ENCODE results near the gene ZNF280B. TPM values are rescaled to one million over a fixed set of nuclear protein-coding genes. Genes with fewer than 3 reads are reported as not detected.
"Not testable (repeated sequence)": the region's sequence is repeated elsewhere in the genome, so short reads cannot be mapped to it uniquely, and the experiment has no call there.

ZNF280B gene
- polyA plus RNA-seq, 1 of the 3 experiments (the other 2 are of a cell fraction) = 0.82 TPM

GRCh38 chr22:22474733-22475132 is 33.8 kb downstream of the ZNF280B start:
- Histone ChIP-seq H3K4me1 (ENCODE audit: control insufficient read depth in 1 of 2, insufficient read depth in 2 of 2, low read depth in 1 of 2, low read length in 1 of 2) (no peaks in the 10 kb centered on the region), H3K9me3 (no peaks in the 10 kb centered on the region), H3K9me2 (no peaks in the 10 kb centered on the region), H3K4me2 (no peak overlapping the region), H3K36me3 (replicated peaks in 1 of 2; ENCODE audit: control insufficient read depth in 1 of 2, insufficient read depth in 2 of 2, low read length in 1 of 2) (no peaks in the 10 kb centered on the region), H3K9ac (no peak overlapping the region), H4K20me1 (ENCODE audit: insufficient read depth) (no peaks in the 10 kb centered on the region), H3K27me3 (ENCODE audit: insufficient read depth) (no peaks in the 10 kb centered on the region), H3K4me3 (ENCODE audit: low read depth in 2 of 2, low read length in 1 of 2) (no peak overlapping the region), H2AFZ (ENCODE audit: low read depth) (no peak overlapping the region), H3F3A (replicated peaks; ENCODE audit: insufficient read depth) (no peaks in the 10 kb centered on the region), H3K27ac (ENCODE audit: low read depth in 2 of 2, low read length in 1 of 2) (no peak overlapping the region), H3K79me2 (ENCODE audit: insufficient read depth) (no peaks in the 10 kb centered on the region)
- TF ChIP-seq ELF1 (IDR thresholded peaks at IDR 0.05) = no peak
- no peak for TF ChIP-seq NFIC (IDR thresholded peaks at IDR 0.05; ENCODE audit: borderline replicate concordance)
- no peak for TF ChIP-seq RAD21 (IDR thresholded peaks at IDR 0.05; ENCODE audit: low read length)
- no peak for TF ChIP-seq RXRA (IDR thresholded peaks at IDR 0.05; ENCODE audit: borderline replicate concordance, low read depth)
- TF ChIP-seq, protein P1, sequence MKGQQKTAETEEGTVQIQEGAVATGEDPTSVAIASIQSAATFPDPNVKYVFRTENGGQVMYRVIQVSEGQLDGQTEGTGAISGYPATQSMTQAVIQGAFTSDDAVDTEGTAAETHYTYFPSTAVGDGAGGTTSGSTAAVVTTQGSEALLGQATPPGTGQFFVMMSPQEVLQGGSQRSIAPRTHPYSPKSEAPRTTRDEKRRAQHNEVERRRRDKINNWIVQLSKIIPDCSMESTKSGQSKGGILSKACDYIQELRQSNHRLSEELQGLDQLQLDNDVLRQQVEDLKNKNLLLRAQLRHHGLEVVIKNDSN (IDR thresholded peaks at IDR 0.05; ENCODE audit: borderline replicate concordance, low read depth) = no peak
- no peak for TF ChIP-seq JUND (IDR thresholded peaks at IDR 0.05)
- no peak for TF ChIP-seq CHD2 (IDR thresholded peaks at IDR 0.05; ENCODE audit: low read length, partially characterized antibody)
- no peak for TF ChIP-seq FOXJ3 (CRISPR knock-in tag; IDR thresholded peaks at IDR 0.05)
- TF ChIP-seq FOSL2 (IDR thresholded peaks at IDR 0.05; ENCODE audit: borderline replicate concordance, low read depth) = no peak
- TF ChIP-seq PBX3 (IDR thresholded peaks at IDR 0.05) = no peak
- no peak for TF ChIP-seq CTCF (IDR thresholded peaks at IDR 0.05)
- TF ChIP-seq TCF12 (IDR thresholded peaks at IDR 0.05) = no peak
- TF ChIP-seq, protein P2, sequence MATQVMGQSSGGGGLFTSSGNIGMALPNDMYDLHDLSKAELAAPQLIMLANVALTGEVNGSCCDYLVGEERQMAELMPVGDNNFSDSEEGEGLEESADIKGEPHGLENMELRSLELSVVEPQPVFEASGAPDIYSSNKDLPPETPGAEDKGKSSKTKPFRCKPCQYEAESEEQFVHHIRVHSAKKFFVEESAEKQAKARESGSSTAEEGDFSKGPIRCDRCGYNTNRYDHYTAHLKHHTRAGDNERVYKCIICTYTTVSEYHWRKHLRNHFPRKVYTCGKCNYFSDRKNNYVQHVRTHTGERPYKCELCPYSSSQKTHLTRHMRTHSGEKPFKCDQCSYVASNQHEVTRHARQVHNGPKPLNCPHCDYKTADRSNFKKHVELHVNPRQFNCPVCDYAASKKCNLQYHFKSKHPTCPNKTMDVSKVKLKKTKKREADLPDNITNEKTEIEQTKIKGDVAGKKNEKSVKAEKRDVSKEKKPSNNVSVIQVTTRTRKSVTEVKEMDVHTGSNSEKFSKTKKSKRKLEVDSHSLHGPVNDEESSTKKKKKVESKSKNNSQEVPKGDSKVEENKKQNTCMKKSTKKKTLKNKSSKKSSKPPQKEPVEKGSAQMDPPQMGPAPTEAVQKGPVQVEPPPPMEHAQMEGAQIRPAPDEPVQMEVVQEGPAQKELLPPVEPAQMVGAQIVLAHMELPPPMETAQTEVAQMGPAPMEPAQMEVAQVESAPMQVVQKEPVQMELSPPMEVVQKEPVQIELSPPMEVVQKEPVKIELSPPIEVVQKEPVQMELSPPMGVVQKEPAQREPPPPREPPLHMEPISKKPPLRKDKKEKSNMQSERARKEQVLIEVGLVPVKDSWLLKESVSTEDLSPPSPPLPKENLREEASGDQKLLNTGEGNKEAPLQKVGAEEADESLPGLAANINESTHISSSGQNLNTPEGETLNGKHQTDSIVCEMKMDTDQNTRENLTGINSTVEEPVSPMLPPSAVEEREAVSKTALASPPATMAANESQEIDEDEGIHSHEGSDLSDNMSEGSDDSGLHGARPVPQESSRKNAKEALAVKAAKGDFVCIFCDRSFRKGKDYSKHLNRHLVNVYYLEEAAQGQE (IDR thresholded peaks at IDR 0.05; ENCODE audit: low read depth, low read length) = no peak
- TF ChIP-seq TAF1 (IDR thresholded peaks at IDR 0.05; ENCODE audit: borderline replicate concordance, low read depth, low read length) = no peak
- no peak for TF ChIP-seq EZH2phosphoT487 (IDR thresholded peaks at IDR 0.05; ENCODE audit: borderline replicate concordance, low read depth)
- TF ChIP-seq YY1 (IDR thresholded peaks at IDR 0.05; ENCODE audit: low read depth) = no peak
- no peak for TF ChIP-seq MXI1 (IDR thresholded peaks at IDR 0.05; ENCODE audit: low read depth, low read length)
- DNase-seq = no peak
- CTCF ChIA-PET = interaction anchor here (1.4 to 3.9 kb wide), 2 partner anchors 11 to 80 kb away, joined by 3 to 20 read pairs; no protein-coding TSS in a partner anchor
- POLR2A ChIA-PET = no interaction called here
- 62% methylated on average over 2 of the region's 2 CpGs for WGBS (ENCODE audit: low lambda C conversion rate)

- H3K4me3 ChIP-seq (ENCODE audit: low read depth in 2 of 2, low read length in 1 of 2); H3K4me2 ChIP-seq; CTCF ChIA-PET; H4K20me1 ChIP-seq (ENCODE audit: insufficient read depth); POLR2A ChIA-PET; H3K9ac ChIP-seq; H3K9me2 ChIP-seq; H3K4me1 ChIP-seq (ENCODE audit: control insufficient read depth in 1 of 2, insufficient read depth in 2 of 2, low read depth in 1 of 2, low read length in 1 of 2); H3K36me3 ChIP-seq (replicated peaks in 1 of 2; ENCODE audit: control insufficient read depth in 1 of 2, insufficient read depth in 2 of 2, low read length in 1 of 2); H3K9me3 ChIP-seq; H3K79me2 ChIP-seq (ENCODE audit: insufficient read depth); H3K27ac ChIP-seq (ENCODE audit: low read depth in 2 of 2, low read length in 1 of 2); DNase-seq; H2AFZ ChIP-seq (ENCODE audit: low read depth); H3F3A ChIP-seq (replicated peaks; ENCODE audit: insufficient read depth); H3K27me3 ChIP-seq (ENCODE audit: insufficient read depth): not testable (repeated sequence)
- WGBS (ENCODE audit: low lambda C conversion rate) = 24% methylated on average over 5 of the region's 5 CpGs
These were observed 37.4 kb downstream of the ZNF280B start for GRCh38 chr22:22471104-22471503.

Measured in SK-N-SH (cell line).